ENCODE data around the gene MAN1C1. TPM values are rescaled to one million over a fixed set of nuclear protein-coding genes. Genes with fewer than 3 reads are reported as not detected.
"Not testable (repeated sequence)": the region's sequence is repeated elsewhere in the genome, so short reads cannot be mapped to it uniquely, and the experiment has no call there.

The MAN1C1 gene
- total RNA-seq, 2 experiments from 2014 or later, result 16.8 to 17.9 TPM

DNA sequence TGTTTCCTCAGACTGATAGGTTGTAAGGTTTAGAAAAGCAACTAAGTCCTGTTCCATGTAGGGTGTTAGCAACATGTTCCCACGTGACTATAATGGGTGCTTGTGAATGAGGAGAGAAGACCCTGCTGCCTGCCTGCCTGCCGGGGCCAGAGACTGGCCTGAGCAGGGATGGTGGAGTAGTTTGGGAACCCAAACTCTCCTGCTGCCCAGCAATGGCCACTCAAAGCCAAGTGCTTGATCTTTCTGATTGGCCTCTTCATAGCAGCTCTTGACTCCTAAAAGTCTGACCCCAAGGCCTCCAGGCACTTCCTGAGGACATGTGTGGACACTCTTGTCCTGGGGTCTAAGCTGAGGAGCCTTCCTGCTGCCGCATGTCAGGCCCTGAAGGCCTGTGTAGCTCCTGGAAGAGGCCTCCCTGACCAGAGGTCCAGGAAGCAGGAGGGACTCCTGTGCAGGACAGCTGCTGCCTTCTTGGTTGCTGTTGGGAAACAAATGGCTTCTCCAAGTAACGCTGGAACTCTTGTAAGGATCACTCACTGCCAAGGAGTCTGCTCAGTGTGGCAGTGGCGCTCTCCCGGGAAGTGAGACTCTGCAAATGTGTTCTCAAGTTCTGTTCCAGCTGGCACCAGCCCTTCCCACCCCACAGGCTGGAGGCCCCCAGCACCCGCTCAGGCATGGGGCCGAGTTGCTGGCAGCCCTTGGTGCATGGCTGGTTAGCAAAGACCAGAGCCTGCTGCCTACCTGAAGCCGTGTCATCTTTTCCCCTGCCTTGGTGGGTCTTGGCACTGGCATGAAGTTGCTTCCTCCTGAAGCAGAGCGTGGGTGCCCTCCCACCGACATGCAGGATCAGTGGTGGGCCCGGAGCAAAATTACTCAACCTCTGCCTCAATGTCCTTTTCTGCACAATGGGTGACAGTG is 35.5 kb downstream of the MAN1C1 start:
- no peak for DNase-seq
- CTCF ChIA-PET, result no interaction called here
- H3K27ac Mint-ChIP-seq, result no peak overlapping the region

DNA sequence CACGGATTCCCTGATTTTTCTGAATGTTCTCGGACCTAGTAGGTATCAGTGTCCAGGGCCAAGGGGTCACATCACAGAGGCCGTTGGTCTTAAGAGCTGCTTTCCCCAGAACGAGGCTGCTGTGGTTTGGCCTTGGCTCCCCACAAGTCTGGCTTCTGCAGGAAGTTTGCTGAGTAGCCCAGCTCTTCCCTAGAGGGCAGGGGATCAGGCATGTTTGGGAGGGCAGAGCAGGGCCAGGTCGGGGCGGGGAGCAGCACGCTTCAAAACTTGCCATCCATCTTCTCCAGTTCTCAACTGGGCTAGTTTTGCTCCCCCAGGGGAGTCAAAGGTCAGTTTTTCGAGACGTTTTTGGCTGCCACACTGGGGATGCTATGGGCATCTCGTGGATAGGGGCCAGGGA is 37.0 kb downstream of the MAN1C1 start:
- Mint-ChIP-seq H3K9me3 (ENCODE audit: insufficient read depth) (no peaks in the 10 kb centered on the region), H3K27me3 (ENCODE audit: low read depth) (peaks cover 12% of the 10 kb centered on the region), H3K4me3 (no peak overlapping the region), H3K36me3 (ENCODE audit: low read depth) (peaks cover 16% of the 10 kb centered on the region), H3K4me1 (ENCODE audit: low read depth) (peaks cover 21% of the 10 kb centered on the region), H3K27ac (no peak overlapping the region)
- ChIA-PET CTCF (no interaction called here), POLR2A (no interaction called here)
- DNase-seq, result no peak
- no peak for ATAC-seq

More for the DNA sequence above, 35.5 kb downstream of the MAN1C1 start:
- H3K27me3 Mint-ChIP-seq (ENCODE audit: low read depth), result peaks cover 17% of the 10 kb centered on the region
- no peak for ATAC-seq
- POLR2A ChIA-PET, result no interaction called here
- H3K4me1 Mint-ChIP-seq (ENCODE audit: low read depth), result peaks cover 24% of the 10 kb centered on the region
- no peaks in the 10 kb centered on the region for H3K9me3 Mint-ChIP-seq (ENCODE audit: insufficient read depth)
- peaks cover 15% of the 10 kb centered on the region for H3K36me3 Mint-ChIP-seq (ENCODE audit: low read depth)
- no peak overlapping the region for H3K4me3 Mint-ChIP-seq

DNA sequence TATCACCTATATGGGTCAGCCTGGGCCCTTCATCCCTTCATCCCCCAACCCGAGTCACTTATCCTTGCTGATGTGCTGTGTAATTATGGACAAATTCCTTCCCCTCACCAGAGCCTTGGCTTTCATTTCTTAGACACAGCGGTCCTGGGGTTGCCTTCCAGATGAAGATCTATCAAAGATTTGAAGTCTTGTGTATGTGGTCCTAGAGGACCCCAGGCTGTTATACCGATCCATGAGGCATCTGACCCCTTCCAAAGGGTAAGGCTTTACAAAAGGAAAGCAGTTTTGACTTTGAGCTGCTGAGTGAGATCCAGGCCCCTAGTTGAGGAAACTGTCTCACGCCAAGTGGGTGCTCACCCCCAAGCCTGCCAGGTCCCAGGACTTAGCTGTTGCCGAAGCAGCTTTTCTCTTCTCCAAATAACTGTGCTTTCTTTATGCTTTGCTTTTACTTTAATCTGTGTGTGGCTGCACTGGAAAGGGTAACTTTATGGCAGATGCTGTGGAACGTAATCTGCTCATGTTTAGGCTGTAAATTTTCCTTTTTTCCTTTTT is 37.6 kb downstream of the MAN1C1 start:
- peaks cover 12% of the 10 kb centered on the region for H3K27me3 Mint-ChIP-seq (ENCODE audit: low read depth)
- H3K4me1 Mint-ChIP-seq (ENCODE audit: low read depth), result peaks cover 15% of the 10 kb centered on the region
- H3K36me3 Mint-ChIP-seq (ENCODE audit: low read depth), result peaks cover 19% of the 10 kb centered on the region
- no peak overlapping the region for H3K27ac Mint-ChIP-seq
- ChIA-PET POLR2A (interaction anchor here (1.1 kb wide), 1 partner anchor 22 kb away, joined by 3 read pairs; no protein-coding TSS in a partner anchor), CTCF (no interaction called here)
- no peak overlapping the region for H3K4me3 Mint-ChIP-seq
- ATAC-seq (no peak), DNase-seq (no peak)
- H3K9me3 Mint-ChIP-seq (ENCODE audit: insufficient read depth), result no peaks in the 10 kb centered on the region

DNA sequence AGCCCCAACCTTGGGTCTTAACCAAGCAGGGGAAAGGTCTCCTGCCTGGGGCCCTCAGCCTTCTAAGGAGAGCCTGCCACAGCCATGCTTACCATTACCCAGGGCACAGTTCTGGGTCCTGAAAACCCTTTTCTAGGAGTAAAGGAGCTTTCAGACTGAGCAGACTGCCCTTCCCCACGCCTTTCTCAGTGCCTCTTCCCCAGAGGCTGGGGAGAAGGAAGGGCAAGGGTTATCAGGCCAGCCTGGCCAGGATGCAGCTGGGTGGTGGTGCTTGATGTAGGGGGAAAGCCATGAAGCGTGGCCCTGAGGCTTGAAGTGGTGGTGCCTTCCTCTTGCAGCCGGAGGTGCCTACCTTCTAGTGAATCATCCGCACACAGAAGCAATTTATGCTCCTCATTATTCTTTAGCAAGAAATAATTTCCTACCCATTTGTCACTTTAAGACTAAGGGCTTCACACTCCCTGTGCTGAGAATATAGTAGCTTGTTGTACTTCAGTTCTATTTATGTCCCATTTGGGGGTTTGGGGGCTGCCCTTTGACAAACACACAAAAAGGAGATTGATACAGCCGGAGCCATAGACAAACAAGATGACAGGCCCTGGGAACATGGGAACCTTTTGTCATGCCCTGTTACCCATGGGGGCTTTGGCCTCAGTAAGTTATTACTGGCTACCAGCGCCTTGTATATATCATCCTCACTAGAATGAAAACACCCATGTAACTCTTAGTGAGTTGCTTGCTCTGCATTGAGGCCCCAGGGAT is 40.7 kb downstream of the MAN1C1 start:
- ChIA-PET CTCF (no interaction called here), POLR2A (interaction anchor here (1.0 kb wide), 1 partner anchor 10 kb away, joined by 3 read pairs; no protein-coding TSS in a partner anchor)
- ATAC-seq (no peak), DNase-seq (no peak)
- Mint-ChIP-seq H3K4me1 (ENCODE audit: low read depth) (peaks cover 19% of the 10 kb centered on the region), H3K4me3 (no peak overlapping the region), H3K27me3 (ENCODE audit: low read depth) (peaks cover 6% of the 10 kb centered on the region), H3K36me3 (ENCODE audit: low read depth) (peaks cover 24% of the 10 kb centered on the region), H3K9me3 (ENCODE audit: insufficient read depth) (no peaks in the 10 kb centered on the region), H3K27ac (no peak overlapping the region)

DNA sequence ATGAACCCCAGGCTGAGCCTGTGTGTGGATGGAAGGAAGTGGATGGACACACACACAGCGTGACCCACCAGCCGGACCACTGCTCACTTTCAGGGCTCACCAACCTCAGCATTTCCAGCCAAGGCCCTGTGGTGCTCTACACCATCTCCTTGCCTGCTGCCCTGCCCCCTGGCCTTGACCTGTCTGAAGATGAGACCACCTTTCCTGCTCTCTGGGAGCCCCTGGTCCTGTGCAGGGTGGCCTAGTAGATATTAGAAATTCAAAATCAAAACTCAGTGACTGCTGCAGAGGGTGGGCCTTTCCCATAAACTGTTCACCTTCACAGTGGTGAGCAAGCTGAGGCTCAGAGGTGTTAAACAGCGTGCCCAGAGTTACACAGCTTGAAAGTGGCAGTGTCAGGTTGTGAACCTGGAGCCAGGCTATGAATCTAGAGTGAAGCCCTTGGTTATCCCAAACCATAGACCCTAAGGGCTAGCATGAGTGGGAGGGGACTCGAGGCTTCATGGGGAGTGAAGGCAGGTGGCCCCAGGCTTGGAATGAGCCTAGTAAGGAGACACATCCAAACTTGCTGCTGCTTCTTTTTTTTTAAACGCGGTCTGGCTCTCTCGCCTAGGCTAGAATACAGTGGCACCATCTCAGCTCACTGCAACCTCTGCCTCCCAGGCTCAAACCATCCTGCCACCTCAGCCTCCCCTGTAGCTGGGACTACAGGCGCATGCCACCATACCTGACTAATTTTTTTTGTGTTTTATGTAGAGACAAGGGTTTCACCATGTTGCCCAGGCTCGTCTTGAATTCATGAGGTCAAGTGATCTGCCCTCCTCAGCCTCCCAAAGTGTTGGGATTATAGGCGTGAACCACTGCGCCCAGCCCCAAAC is 41.5 kb downstream of the MAN1C1 start:
- no peak for ATAC-seq
- CTCF ChIA-PET, result no interaction called here
- H3K27ac Mint-ChIP-seq, result no peak overlapping the region

DNA sequence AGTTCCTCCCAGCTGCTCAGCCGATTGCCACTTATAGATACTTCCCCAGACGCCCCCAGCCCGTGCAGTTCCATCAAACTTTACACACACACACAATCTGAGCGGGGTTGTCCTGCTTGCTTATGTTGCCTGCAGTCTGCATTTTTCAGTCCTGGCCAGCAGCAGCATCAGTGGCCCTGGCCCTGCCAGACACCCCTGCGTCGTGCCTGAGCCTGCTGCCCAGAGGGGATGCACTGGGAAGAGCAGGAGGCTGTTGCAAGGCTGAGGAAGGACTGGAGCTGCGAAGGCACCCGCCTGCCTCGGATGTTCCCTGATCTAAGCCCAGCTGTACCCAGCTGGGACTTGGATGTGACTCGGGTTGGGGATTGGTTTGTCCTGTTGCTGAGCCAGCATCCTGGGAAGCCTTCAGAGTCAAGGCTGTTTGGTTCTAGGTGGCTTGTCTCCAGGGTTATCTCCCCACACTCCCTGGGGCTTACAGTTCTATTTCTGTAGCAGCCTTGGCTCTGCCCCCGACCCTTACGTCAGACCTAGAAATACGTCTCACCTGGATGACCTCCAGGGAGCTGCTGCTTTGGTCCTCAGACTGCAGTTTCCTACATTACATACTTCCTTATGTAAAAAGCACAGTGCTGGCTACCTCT is 42.3 kb downstream of the MAN1C1 start:
- H3K9me3 Mint-ChIP-seq (ENCODE audit: insufficient read depth), result no peaks in the 10 kb centered on the region
- no peak overlapping the region for H3K27ac Mint-ChIP-seq
- DNase-seq (no peak), ATAC-seq (no peak)
- peaks cover 15% of the 10 kb centered on the region for H3K4me1 Mint-ChIP-seq (ENCODE audit: low read depth)
- ChIA-PET POLR2A (no interaction called here), CTCF (interaction anchor here (0.7 to 1.4 kb wide), 4 partner anchors 9 to 20 kb away, joined by 3 read pairs; no protein-coding TSS in a partner anchor)
- H3K4me3 Mint-ChIP-seq, result no peak overlapping the region
- H3K27me3 Mint-ChIP-seq (ENCODE audit: low read depth), result peaks cover 3% of the 10 kb centered on the region
- peaks cover 20% of the 10 kb centered on the region for H3K36me3 Mint-ChIP-seq (ENCODE audit: low read depth)

More for the DNA sequence above, 41.5 kb downstream of the MAN1C1 start:
- H3K36me3 Mint-ChIP-seq (ENCODE audit: low read depth), result peaks cover 27% of the 10 kb centered on the region
- H3K27me3 Mint-ChIP-seq (ENCODE audit: low read depth), result peaks cover 6% of the 10 kb centered on the region
- POLR2A ChIA-PET, result no interaction called here
- H3K9me3 Mint-ChIP-seq (ENCODE audit: insufficient read depth), result no peaks in the 10 kb centered on the region
- H3K4me1 Mint-ChIP-seq (ENCODE audit: low read depth), result peaks cover 19% of the 10 kb centered on the region
- H3K4me3 Mint-ChIP-seq, result no peak overlapping the region
- DNase-seq, result no peak

DNA sequence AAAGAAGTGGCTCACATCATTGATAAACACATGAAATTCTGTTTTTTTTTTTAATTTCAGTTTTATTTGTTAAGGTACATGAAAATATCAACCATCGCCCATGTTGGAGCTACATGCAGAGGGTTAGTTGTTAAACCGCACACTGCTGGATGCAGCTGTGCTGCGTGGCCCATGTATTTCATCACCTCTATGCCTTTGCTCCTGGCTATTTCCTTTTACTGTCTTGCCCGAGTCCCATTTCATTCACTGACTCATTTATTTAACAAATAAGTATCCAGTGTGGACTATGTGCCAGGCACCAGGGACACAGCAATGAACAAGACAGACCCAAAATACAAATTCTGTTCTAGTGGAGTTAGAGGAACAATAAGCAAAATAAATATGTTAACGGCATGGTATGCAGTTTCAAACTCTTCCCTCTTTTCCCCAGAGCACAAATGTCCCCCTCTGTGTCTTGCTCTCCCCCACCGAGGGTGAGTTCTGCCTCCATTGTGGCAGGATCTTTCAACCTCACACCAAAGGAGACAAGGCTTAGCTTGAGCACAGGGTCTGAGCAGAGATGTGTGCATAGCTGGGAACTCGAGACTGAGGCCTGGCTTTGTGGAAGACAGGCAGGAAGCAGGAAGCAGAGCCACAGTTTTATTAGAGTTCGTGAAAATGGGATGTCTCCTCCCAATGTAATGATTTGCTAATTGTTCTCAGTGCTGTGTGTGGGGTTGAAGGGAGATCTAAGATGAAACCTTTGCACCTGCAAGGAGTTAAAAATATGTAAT is 44.6 kb downstream of the MAN1C1 start:
- peaks cover 13% of the 10 kb centered on the region for H3K36me3 Mint-ChIP-seq (ENCODE audit: low read depth)
- H3K9me3 Mint-ChIP-seq (ENCODE audit: insufficient read depth), result no peaks in the 10 kb centered on the region
- no peak overlapping the region for H3K4me3 Mint-ChIP-seq
- H3K27ac Mint-ChIP-seq, result no peak overlapping the region
- DNase-seq, result no peak
- peaks cover 1% of the 10 kb centered on the region for H3K27me3 Mint-ChIP-seq (ENCODE audit: low read depth)
- H3K4me1 Mint-ChIP-seq (ENCODE audit: low read depth), result peaks cover 15% of the 10 kb centered on the region
- ChIA-PET POLR2A (no interaction called here), CTCF (interaction anchor here (1.0 to 1.2 kb wide), 2 partner anchors 29 to 42 kb away, joined by 3 read pairs; no protein-coding TSS in a partner anchor)
- no peak for ATAC-seq

DNA sequence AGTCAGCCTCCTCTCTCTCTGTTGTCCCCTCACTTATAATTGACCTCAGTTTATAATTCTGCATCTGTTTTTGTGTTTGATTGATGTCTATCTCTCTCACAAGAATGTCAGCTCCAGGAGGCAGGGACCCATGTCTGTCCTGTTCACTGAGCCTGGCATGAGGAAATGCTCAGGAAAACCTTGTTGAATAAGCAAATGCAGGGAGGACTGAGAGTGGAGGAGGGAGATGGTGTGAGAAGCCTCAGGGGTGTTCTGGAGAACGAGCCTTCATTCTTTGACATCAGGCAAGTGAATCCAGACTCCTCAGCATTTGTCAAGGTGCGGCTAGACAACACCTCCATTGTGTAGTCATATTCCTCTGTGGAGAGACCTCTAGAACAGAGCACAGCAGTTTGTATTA is 45.5 kb downstream of the MAN1C1 start:
- peaks cover 18% of the 10 kb centered on the region for H3K4me1 Mint-ChIP-seq (ENCODE audit: low read depth)
- ChIA-PET POLR2A (no interaction called here), CTCF (interaction anchor here (1.0 kb wide), 1 partner anchor 30 kb away, joined by 3 read pairs; no protein-coding TSS in a partner anchor)
- H3K9me3 Mint-ChIP-seq (ENCODE audit: insufficient read depth), result no peaks in the 10 kb centered on the region
- ATAC-seq (no peak), DNase-seq (no peak)
- peaks cover 14% of the 10 kb centered on the region for H3K36me3 Mint-ChIP-seq (ENCODE audit: low read depth)
- peaks cover 1% of the 10 kb centered on the region for H3K27me3 Mint-ChIP-seq (ENCODE audit: low read depth)
- H3K4me3 Mint-ChIP-seq, result no peak overlapping the region
- no peak overlapping the region for H3K27ac Mint-ChIP-seq

DNA sequence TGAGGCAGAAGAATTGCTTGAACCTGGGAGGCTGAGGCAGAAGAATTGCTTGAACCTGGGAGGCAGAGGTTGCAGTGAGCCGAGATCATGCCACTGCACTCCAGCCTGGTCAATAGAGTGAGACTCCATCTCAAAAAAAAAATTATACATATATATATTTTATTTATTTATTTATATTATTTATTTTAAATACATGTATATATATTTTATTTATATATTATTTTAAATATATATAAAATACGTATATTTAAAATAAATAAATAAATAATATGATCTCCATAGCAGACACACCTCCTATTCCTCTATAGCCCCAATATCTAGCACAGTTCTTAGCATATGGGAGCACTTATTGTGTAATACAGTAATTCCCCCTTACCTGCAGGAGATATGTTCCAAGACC is 46.4 kb downstream of the MAN1C1 start:
- POLR2A ChIA-PET; H3K27ac Mint-ChIP-seq; H3K9me3 Mint-ChIP-seq (ENCODE audit: insufficient read depth); H3K4me3 Mint-ChIP-seq; CTCF ChIA-PET; H3K27me3 Mint-ChIP-seq (ENCODE audit: low read depth); DNase-seq; ATAC-seq: not testable (repeated sequence)
- H3K4me1 Mint-ChIP-seq (ENCODE audit: low read depth), result peaks cover 19% of the 10 kb centered on the region
- peaks cover 14% of the 10 kb centered on the region for H3K36me3 Mint-ChIP-seq (ENCODE audit: low read depth)

DNA sequence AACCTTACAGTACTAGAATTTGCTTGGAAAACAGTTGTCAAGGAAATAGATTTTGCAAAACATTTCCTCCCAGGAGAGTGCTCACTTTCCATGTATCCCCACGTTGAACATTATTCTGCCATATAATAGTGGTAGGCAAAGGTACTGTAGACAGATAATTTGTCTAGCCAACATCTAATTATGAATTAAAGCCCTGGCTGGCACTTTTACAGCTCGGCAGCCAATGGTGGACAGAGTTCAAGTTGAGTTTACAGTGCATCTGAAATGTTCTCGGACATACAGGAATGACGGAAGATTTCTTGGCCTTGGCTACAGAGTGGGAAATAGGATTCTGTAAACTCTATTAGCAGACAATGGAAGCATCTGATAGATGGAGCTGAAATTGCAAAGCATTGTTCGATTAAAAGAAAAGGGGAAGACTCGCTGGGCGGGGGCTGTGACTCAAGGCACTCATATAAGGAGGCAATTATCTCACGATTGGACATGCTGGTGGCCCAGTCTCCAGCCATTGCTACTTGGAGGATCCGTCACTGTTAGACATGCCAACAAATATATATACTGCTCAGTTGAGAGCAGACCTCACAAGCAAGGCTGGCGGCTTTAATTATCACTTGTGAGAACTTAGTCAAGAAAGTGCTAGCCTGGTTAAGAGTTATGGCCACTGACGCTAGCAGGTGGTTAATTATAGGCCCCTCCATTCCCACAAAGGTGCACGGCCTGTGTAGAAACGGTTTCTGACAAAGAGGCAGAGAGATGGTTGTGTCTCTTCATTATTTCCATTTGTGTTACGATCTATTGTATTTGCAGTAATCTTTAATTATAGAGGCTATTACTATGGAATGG is 48.0 kb downstream of the MAN1C1 start:
- ATAC-seq (no peak), DNase-seq (no peak)
- Mint-ChIP-seq H3K36me3 (ENCODE audit: low read depth) (peaks cover 9% of the 10 kb centered on the region), H3K9me3 (ENCODE audit: insufficient read depth) (no peaks in the 10 kb centered on the region), H3K4me3 (no peak overlapping the region), H3K27me3 (ENCODE audit: low read depth) (peaks cover 4% of the 10 kb centered on the region), H3K27ac (no peak overlapping the region), H3K4me1 (ENCODE audit: low read depth) (peaks cover 28% of the 10 kb centered on the region)
- CTCF ChIA-PET, result no interaction called here
- POLR2A ChIA-PET, result interaction anchor here (0.5 kb wide), 1 partner anchor 1951 kb away, joined by 3 read pairs; no protein-coding TSS in a partner anchor
